ENCODE results near the gene ZNF593. TPM values are rescaled to one million over a fixed set of nuclear protein-coding genes. Genes with fewer than 3 reads are reported as not detected.

The ZNF593 gene
- total RNA-seq, 2 donors from 2014 or later: 22.0 to 47.7 TPM

- Histone ChIP-seq H3K36me3 (no peaks in the 10 kb centered on the region), H3K27me3 (no peaks in the 10 kb centered on the region), H3K9me3 (no peaks in the 10 kb centered on the region), H3K9ac (ENCODE audit: low read depth in 2 of 2, low read length in 2 of 2) (no peak overlapping the region), H3K27ac (no peak overlapping the region), H3K4me3 (no peak overlapping the region), H3K4me1 (no peaks in the 10 kb centered on the region)
- intact Hi-C loops (cut with DNase I): no loop called here
- no peak for DNase-seq
- TF ChIP-seq CTCF (IDR thresholded peaks at IDR 0.05): no peak
Observed at GRCh38 chr1:26197813-26198212, 28.1 kb downstream of the ZNF593 start.

- no peak overlapping the region for H3K27ac ChIP-seq
- H3K36me3 ChIP-seq: no peaks in the 10 kb centered on the region
- no peak overlapping the region for H3K4me3 ChIP-seq
- H3K27me3 ChIP-seq: no peaks in the 10 kb centered on the region
- H3K9me3 ChIP-seq: no peaks in the 10 kb centered on the region
- no peak for TF ChIP-seq CTCF (IDR thresholded peaks at IDR 0.05)
- no peaks in the 10 kb centered on the region for H3K4me1 ChIP-seq
- no peak overlapping the region for H3K9ac ChIP-seq (ENCODE audit: low read depth in 2 of 2, low read length in 2 of 2)
- no peak for DNase-seq
- intact Hi-C loops (cut with DNase I): no loop called here
Observed at GRCh38 chr1:26200413-26200812, 30.7 kb downstream of the ZNF593 start.

GRCh38 chr1:26203642-26204318 is 34.1 kb downstream of the ZNF593 start:
- Histone ChIP-seq H3K36me3 (no peaks in the 10 kb centered on the region), H3K9ac (ENCODE audit: low read depth in 2 of 2, low read length in 2 of 2) (no peak overlapping the region), H3K9me3 (no peaks in the 10 kb centered on the region), H3K27me3 (peaks cover 3% of the 10 kb centered on the region), H3K4me1 (no peaks in the 10 kb centered on the region), H3K4me3 (no peak overlapping the region), H3K27ac (no peak overlapping the region)
- no peak for DNase-seq
- no peak for TF ChIP-seq CTCF (IDR thresholded peaks at IDR 0.05)
- intact Hi-C loops (cut with DNase I): no loop called here

GRCh38 chr1:26210147-26210870 is 40.6 kb downstream of the ZNF593 start:
- intact Hi-C loops (cut with DNase I): no loop called here
- no peaks in the 10 kb centered on the region for H3K4me1 ChIP-seq
- H3K36me3 ChIP-seq: no peaks in the 10 kb centered on the region
- peaks cover 3% of the 10 kb centered on the region for H3K27me3 ChIP-seq
- TF ChIP-seq CTCF (IDR thresholded peaks at IDR 0.05): no peak
- H3K9me3 ChIP-seq: no peaks in the 10 kb centered on the region
- no peak for DNase-seq
- H3K9ac ChIP-seq (ENCODE audit: low read depth in 2 of 2, low read length in 2 of 2): no peak overlapping the region
- H3K27ac ChIP-seq: no peak overlapping the region
- no peak overlapping the region for H3K4me3 ChIP-seq

GRCh38 chr1:26212726-26213125 is 43.0 kb downstream of the ZNF593 start:
- intact Hi-C loops (cut with DNase I): no loop called here
- TF ChIP-seq CTCF (IDR thresholded peaks at IDR 0.05): no peak

More at GRCh38 chr1:26212726-26213125, 43.0 kb downstream of the ZNF593 start:
- no peak overlapping the region for H3K27ac ChIP-seq
- H3K36me3 ChIP-seq: no peaks in the 10 kb centered on the region
- H3K4me3 ChIP-seq: no peak overlapping the region
- no peaks in the 10 kb centered on the region for H3K9me3 ChIP-seq
- no peaks in the 10 kb centered on the region for H3K4me1 ChIP-seq
- H3K27me3 ChIP-seq: peaks cover 2% of the 10 kb centered on the region
- no peak for DNase-seq
- no peak overlapping the region for H3K9ac ChIP-seq (ENCODE audit: low read depth in 2 of 2, low read length in 2 of 2)

All from colonic mucosa (tissue), 4 donors.